ENCODE data around the gene SLC16A13.

SLC16A13 gene

GRCh38 chr17:7011942-7012254 is 23.9 kb upstream of the SLC16A13 start:
- DNase-seq (ENCODE audit: low spot score) = no peak

DNA sequence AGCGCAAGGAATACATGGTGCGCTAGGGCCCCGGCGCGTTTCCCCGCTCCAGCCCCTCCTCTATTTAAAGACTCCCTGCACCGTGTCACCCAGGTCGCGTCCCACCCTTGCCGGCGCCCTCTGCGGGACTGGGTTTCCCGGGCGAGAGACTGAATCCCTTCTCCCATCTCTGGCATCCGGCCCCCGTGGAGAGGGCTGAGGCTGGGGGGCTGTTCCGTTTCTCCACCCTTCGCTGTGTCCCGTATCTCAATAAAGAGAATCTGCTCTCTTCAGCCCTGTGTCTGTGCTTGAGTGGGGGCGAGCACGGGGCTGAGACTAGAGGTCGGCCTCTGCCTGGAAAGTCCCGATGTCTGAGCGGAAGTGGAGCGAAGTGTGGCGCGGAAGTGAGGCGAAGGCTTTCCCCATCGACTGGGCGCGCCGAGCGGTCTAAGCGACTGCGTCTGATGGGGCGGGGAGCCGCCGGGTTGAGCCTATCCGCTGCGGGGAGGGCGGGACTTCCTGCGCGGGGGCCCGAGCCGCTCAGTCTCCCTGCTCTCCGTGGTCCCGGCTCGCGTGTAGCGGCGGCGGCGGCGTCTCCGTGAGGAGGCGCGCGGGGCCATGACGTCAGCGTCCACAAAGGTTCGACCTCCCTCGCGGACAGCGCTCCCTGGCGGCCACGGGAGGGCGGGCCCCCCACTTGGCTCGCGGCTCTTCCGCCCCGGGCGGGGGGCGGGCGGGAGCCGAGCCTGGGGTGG is 21.4 kb upstream of the SLC16A13 start:
- peak; percentile 99 for DNase-seq (ENCODE audit: low spot score)

GRCh38 chr17:7014995-7015958 is 20.5 kb upstream of the SLC16A13 start:
- peak; percentile 59 for DNase-seq (ENCODE audit: low spot score)

- DNase-seq (ENCODE audit: low spot score) = peak; percentile 45
Observed at GRCh38 chr17:7016418-7016817, 19.4 kb upstream of the SLC16A13 start.

DNA sequence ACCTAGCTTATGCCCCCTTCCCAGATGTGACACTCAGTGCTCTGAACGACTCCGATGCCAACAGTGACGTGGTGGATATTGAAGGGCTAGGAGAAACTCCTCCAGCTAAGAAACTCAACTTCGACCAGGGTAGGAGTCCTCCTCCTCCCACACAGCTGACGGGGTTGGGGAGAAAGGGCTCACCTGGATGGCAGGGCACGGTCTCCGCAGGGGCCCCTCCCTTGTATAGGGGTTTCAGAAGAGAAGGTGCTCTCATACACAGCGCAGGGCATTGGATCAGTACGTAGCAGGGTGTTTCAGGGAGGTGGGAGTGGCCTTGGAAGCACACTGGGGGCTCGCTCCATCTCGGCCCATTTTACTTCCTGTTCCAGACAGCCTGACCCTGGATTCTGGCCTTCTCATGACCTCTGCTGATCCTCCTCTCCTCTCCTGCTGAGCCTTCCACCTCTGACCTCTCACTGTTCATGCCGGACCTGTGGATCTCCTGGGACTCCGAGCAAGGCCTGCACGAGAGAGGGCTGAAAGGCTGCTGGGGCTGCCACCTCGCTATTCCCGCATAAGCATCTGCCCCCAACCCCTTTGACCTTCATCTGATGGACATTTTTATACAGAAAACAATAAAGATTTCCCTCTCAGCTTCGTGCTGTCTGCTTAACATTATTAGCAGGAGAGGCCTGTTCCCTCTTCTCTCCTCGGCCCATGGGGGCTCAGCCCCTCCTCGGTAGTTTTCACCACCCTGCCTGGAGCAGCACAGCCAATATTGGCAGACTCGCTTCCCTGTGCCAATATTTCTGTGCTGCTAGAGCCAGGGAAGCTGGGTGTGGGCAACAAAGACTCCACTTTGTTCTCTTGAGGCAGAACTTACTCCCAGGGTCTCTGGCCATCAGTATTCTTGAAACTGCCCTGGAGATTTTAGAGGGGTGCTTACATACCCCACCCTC is 18.7 kb upstream of the SLC16A13 start:
- peak; percentile 47 for DNase-seq (ENCODE audit: low spot score)

DNA sequence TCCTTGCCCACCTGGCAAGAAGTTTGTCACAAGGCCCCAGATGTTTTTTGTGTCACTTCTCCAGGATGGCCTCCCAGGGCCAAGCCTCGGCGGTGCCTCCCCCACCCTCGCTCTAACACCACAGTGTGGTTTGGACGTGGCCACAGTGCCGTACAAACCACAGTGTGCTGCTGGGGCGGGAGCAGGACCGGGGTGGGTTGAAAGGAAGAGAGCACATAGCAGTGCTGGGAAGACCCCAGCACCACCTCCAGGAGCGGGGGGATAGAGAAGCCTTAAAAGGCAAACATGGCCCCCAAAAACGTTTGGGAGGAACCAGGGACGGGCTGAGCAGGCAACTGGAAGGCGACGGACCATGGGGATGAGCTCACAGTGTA is 18.0 kb upstream of the SLC16A13 start:
- peak; percentile 47 for DNase-seq (ENCODE audit: low spot score)

- DNase-seq (ENCODE audit: low spot score) = peak; percentile 48
Observed at GRCh38 chr17:7018331-7018964, 17.4 kb upstream of the SLC16A13 start.

GRCh38 chr17:7019367-7019766 is 16.4 kb upstream of the SLC16A13 start:
- DNase-seq (ENCODE audit: low spot score) = peak; percentile 49

GRCh38 chr17:7019839-7020519 is 15.8 kb upstream of the SLC16A13 start:
- DNase-seq (ENCODE audit: low spot score) = peak; percentile 74

- peak; percentile 49 for DNase-seq (ENCODE audit: low spot score)
Observed at GRCh38 chr17:7020894-7021664, 14.7 kb upstream of the SLC16A13 start.

DNA sequence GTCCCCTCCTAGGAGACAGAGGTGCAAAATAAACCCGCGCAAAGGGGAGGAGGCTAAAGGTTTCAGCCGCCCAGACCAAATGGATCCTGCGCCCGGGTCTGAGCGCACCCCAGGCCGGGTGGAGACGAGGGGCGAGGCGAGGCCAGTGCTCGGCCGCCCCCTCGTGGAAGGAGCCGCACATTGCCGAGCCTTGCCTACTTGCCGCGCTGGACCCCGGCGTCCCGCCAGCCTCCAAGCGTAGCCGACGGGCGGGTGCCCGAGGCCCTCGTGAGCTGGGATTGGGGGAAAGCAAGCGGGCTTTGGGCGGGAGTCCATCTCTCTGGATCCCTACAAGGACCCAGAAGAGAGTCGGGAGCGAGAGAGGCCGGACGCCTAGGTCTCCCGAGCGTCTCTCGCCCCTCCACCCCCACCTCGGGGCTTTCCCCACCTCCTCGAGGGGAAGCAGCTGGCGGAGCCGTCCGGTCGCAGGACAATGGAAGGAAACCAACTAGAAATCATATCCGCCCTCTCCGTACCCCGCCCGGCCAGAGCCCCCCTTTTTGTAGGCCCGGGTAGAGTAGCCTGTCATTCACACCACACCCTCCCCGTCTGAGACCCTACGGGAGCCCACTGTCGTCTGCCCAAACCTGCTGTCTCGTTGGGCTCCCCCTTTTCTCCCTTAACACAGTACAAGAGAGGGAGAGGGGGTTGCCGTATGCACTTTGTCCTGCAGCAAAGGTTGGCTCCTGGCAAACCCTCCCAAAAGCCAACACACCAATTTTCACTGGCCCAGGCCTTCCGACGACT is 13.6 kb upstream of the SLC16A13 start:
- peak; percentile 93 for DNase-seq (ENCODE audit: low spot score)

DNA sequence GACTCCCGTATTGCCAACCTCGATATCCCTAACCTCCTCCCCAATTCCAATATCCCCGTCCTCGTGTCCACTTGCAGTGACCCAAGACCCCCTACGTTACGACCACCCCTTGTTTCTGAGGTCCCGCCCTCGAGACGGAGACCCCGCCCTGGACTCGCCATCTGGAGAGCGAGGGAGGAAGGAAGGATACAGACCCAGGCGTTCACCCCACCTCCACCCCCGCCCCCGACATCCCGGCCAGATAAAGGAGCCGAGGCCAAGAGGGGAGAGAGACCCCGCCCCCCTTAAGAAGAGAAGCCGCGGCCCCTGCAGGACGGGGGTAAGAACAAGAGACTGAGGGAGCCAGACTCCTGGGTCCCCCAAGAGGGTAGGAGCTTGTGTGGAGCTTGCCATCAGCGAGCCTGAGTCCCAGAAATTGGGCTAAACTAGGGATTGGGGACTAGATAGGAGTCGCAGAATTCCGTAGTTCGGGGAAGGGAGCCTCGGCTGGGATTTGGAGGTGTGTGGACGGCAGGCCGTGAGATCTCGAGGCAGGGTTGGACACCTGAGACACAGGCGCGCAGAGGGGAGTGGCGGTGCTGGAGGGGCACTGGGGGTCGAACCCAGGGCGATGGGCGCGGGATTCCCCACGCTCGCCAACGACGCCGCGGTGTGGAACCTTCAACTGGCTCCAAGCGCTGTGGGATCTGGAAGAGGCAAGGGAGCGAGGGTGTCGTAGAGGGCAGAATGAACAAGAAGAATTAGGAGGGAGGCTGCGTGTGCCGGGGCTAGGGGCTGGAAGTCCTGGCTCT is 12.8 kb upstream of the SLC16A13 start, which contains the start of gene BCL6B:
Gene BCL6B, plus strand, starts transcription at position 270 of the 791 bp plus-strand sequence. CDS start 622 bp downstream, outside the sequence.
- peak; percentile 75 for DNase-seq (ENCODE audit: low spot score)

DNA sequence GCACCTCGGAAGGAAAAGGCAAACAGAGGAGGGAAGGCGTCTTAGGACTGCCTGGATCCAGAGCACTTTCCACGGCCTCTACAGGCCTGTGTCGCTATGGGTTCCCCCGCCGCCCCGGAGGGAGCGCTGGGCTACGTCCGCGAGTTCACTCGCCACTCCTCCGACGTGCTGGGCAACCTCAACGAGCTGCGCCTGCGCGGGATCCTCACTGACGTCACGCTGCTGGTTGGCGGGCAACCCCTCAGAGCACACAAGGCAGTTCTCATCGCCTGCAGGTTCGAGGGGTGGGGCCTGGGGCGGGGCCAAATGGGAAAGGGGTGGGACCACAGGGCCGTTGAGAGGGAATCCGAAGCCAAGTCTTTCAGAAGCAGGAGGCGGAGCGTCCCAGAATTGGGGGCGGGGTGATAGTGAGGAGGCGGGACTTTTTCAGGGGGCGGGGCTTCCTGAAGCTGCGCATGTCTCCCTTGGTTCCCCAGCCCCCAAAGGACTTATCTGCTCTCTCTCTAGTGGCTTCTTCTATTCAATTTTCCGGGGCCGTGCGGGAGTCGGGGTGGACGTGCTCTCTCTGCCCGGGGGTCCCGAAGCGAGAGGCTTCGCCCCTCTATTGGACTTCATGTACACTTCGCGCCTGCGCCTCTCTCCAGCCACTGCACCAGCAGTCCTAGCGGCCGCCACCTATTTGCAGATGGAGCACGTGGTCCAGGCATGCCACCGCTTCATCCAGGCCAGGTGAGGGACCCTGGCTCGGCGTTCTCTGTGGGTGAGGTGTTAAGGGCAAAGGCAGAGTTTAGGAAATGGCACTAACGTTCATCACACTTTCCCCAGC is 12.0 kb upstream of the SLC16A13 start:
- DNase-seq (ENCODE audit: low spot score) = peak; percentile 99

DNA sequence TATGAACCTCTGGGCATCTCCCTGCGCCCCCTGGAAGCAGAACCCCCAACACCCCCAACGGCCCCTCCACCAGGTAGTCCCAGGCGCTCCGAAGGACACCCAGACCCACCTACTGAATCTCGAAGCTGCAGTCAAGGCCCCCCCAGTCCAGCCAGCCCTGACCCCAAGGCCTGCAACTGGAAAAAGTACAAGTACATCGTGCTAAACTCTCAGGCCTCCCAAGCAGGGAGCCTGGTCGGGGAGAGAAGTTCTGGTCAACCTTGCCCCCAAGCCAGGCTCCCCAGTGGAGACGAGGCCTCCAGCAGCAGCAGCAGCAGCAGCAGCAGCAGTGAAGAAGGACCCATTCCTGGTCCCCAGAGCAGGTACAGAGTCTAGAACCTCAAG is 11.4 kb upstream of the SLC16A13 start:
- DNase-seq (ENCODE audit: low spot score) = no peak

DNA sequence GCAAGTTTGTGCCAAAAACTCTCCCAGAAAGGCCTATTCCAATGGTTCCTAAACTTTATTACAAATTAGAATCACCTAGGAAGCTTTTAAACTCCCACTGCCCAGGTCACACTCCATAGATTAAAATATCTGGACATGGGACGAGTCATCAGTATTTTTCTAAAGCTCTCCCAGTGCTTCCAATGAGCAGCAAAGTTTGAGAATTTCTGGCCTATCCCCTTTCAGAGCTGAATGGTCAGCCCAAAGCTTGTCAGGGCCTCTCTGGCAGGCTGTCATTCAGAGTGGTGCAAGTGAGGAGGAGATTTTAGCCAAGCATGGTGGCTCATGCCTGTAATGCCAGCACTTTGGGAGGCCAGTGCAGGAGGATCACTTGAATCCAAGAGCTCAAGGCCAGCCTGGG is 10.6 kb upstream of the SLC16A13 start:
- DNase-seq (ENCODE audit: low spot score) = no peak

- peak; percentile 43 for DNase-seq (ENCODE audit: low spot score)
Observed at GRCh38 chr17:7026471-7027115, 9.2 kb upstream of the SLC16A13 start.

GRCh38 chr17:7027335-7027734 is 8.5 kb upstream of the SLC16A13 start:
- no peak for DNase-seq (ENCODE audit: low spot score)

Measured in ecto neural progenitor cell (in vitro differentiated cells).